Endodermal cell (in vitro differentiated cells): Measurements from ENCODE around the gene CASZ1. TPM values are rescaled to one million over a fixed set of nuclear protein-coding genes. Genes with fewer than 3 reads are reported as not detected.

Experiments used
- DNase-seq: peaks from one replicate; pipeline ENCODE4 v3.0.0-alpha.2; 2017
- H3K27ac ChIP-seq: 2 replicates; pipeline ENCODE4 v1.5.1; 2013; ENCODE audit warnings: mild to moderate bottlenecking, low read depth, low read length, moderate library complexity
- H3K27me3 ChIP-seq: 2 replicates; pipeline ENCODE4 v1.6.1; 2013; ENCODE audit warnings: mild to moderate bottlenecking, low read length, moderate library complexity; ENCODE audit not compliant: insufficient read depth, control insufficient read depth, poor library complexity, severe bottlenecking
- H3K36me3 ChIP-seq: 2 replicates; pipeline ENCODE4 v1.7.0; 2013; ENCODE audit warnings: mild to moderate bottlenecking, low read length, moderate library complexity; ENCODE audit not compliant: control insufficient read depth, insufficient read depth
- H3K4me1 ChIP-seq: one replicate; pipeline ENCODE4 v1.7.0; 2013; ENCODE audit warnings: low read length; ENCODE audit not compliant: control insufficient read depth, insufficient read depth
- H3K4me3 ChIP-seq: 2 replicates; pipeline ENCODE4 v1.5.1; 2013; ENCODE audit warnings: mild to moderate bottlenecking, low read length, moderate library complexity
- H3K9ac ChIP-seq: 2 replicates; pipeline ENCODE4 v1.6.1; 2013; ENCODE audit warnings: mild to moderate bottlenecking, low read length, moderate library complexity; ENCODE audit not compliant: poor library complexity, severe bottlenecking; ENCODE audit errors: extremely low read depth
- H3K9me3 ChIP-seq: 2 replicates; pipeline ENCODE4 v1.6.1; 2013; ENCODE audit warnings: mild to moderate bottlenecking, low read length, moderate library complexity; ENCODE audit not compliant: control insufficient read depth
- H3K27ac Mint-ChIP-seq: 2 replicates; pipeline ENCODE4 v1.8.0; 2020; ENCODE audit warnings: mixed read lengths
- H3K27me3 Mint-ChIP-seq: 2 replicates; pipeline ENCODE4 v1.8.0; 2021; ENCODE audit warnings: mild to moderate bottlenecking, mixed read lengths; ENCODE audit not compliant: insufficient read depth
- H3K36me3 Mint-ChIP-seq: 2 replicates; pipeline ENCODE4 v1.8.0; 2020; ENCODE audit warnings: low read depth, mixed read lengths
- H3K4me1 Mint-ChIP-seq: 2 replicates; pipeline ENCODE4 v1.8.0; 2020; ENCODE audit warnings: mixed read lengths
- H3K4me3 Mint-ChIP-seq: 2 replicates; pipeline ENCODE4 v1.8.0; 2020; ENCODE audit warnings: mild to moderate bottlenecking, moderate library complexity, mixed read lengths
- H3K9me3 Mint-ChIP-seq: 2 replicates; pipeline ENCODE4 v1.8.0; 2020; ENCODE audit warnings: mild to moderate bottlenecking, mixed read lengths
- CTCF ChIP-seq: fragments of 200-600 bp; sonication (generic); conservative IDR thresholded peaks from 2 replicates; pipeline ENCODE4 v1.5.0; 2021; ENCODE audit warnings: antibody characterized with exemption, mild to moderate bottlenecking
- WGBS, 2 experiments: methylation state at CpG; one replicate each; pipeline versions ENCODE4 v1.1.5 to v1.1.7; 2013; ENCODE audit warnings: missing lambda C conversion rate in 2 of 2, mixed read lengths in 1 of 2; ENCODE audit not compliant: insufficient coverage in 1 of 2, insufficient read length in 1 of 2; 5-methylcytosine and 5-hydroxymethylcytosine counted together
- total RNA-seq, 2 donors: library from RNA; stranded (reverse); fragmentation: NEBNext Ultra II Directional in 1 of 2; extraction: Animal tissue kit (Norgen Biotek cat#: 25700) in 1 of 2; gene quantifications; 2 replicates in 1 of 2; 3 replicates in 1 of 2; pipeline ENCODE4 v1.2.1, GENCODE V29; 2021

The CASZ1 gene
- total RNA-seq, 2 donors from 2014 or later = 3.5 to 5.9 TPM

DNA sequence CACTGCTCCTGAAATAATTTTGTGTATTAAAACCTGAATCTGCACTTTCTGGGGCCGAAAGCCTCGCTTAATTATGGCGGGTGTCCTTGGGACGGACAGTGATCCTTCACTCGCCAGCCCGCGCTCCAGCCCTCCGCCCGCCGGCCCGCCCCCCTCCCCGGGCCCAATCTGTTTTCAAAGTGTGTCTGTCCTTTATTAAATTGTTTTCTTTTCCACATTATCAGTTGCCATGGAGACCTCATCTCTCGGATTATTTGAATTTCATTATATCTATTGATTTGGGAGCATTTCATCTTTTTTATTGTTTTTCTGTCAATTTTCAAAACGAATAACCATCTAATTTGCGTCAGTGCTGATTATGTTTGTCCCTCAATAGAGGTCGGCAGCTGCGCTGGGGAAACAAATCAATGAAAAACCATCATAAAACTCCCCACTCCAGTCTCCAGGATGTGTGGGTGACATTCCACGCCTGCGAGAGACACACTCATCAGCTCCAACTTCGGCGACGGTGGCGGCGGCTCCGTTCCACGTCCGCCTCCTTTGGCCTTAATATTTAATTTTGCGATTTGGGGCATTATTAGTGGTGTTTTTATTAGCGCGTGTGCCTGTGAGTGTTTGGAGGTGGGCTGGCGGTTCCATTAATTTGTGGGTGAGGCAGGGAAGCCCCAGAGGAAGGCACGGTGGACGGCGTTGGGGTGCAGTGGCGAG is 123.9 kb downstream of the CASZ1 start:
- H3K9me3 ChIP-seq = no peaks in the 10 kb centered on the region
- Mint-ChIP-seq H3K36me3 (no peaks in the 10 kb centered on the region), H3K27me3 (no peaks in the 10 kb centered on the region), H3K4me3 (no peak overlapping the region), H3K4me1 (peaks cover 8% of the 10 kb centered on the region), H3K9me3 (no peaks in the 10 kb centered on the region), H3K27ac (no peak overlapping the region)
- H3K27me3 ChIP-seq = no peaks in the 10 kb centered on the region
- no peak for DNase-seq
- H3K4me1 ChIP-seq = peaks cover 5% of the 10 kb centered on the region
- no peak overlapping the region for H3K9ac ChIP-seq
- H3K27ac ChIP-seq = peak overlapping the region; percentile 66
- H3K36me3 ChIP-seq = no peaks in the 10 kb centered on the region
- TF ChIP-seq CTCF = no peak
- H3K4me3 ChIP-seq = no peak overlapping the region
- WGBS, 2 experiments = 94 to 95% methylated on average over 12 to 35 of the region's 35 CpGs

DNA sequence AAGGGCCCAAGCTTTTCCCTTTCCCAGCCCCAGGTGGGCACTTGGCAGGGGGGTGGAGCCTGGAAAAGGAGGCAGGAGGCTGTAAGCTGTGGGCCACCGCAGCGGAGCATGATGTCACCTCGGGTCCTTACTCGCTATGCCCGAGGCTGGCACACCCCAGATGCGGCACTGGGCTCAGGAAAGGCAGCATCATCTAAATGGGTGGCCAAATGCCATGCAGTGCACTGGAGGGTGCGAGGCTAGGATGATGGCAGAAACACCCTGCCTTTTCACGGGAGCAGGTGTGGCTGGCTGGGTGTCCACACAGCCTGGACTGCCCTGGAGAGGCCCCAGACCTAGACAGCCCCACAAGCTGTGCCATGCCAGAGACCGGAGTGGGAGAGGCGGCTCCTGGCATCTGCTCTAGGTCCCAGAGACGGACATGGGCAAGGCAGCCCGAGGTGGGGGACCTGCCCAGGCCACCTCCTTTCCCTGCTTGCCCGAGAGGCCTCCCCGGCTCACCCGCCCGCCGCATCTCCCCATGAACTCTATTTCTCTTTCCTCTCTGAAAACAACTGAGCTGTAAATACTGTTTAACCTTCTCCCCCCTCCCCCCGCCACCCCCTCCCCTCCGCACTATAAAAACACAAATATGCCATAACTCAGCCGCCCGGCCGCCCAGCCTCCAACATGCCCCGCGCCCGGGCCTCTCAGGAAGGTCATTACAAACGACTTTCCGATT is 124.7 kb downstream of the CASZ1 start:
- Histone ChIP-seq H3K4me3 (no peak overlapping the region), H3K27me3 (no peaks in the 10 kb centered on the region), H3K36me3 (no peaks in the 10 kb centered on the region), H3K27ac (peak overlapping the region; percentile 41), H3K9me3 (no peaks in the 10 kb centered on the region), H3K9ac (no peak overlapping the region), H3K4me1 (no peaks in the 10 kb centered on the region)
- no peak overlapping the region for H3K4me3 Mint-ChIP-seq
- no peaks in the 10 kb centered on the region for H3K9me3 Mint-ChIP-seq
- H3K36me3 Mint-ChIP-seq = no peaks in the 10 kb centered on the region
- peaks cover under 1% of the 10 kb centered on the region for H3K4me1 Mint-ChIP-seq
- WGBS, 2 experiments = 92% methylated on average over 17 to 25 of the region's 27 CpGs
- DNase-seq = no peak
- no peak for TF ChIP-seq CTCF
- H3K27me3 Mint-ChIP-seq = no peaks in the 10 kb centered on the region
- no peak overlapping the region for H3K27ac Mint-ChIP-seq

GRCh38 chr1:10671090-10671489 is 125.4 kb downstream of the CASZ1 start:
- H3K27me3 Mint-ChIP-seq = no peaks in the 10 kb centered on the region
- Histone ChIP-seq H3K4me3 (no peak overlapping the region), H3K27ac (peak overlapping the region; percentile 41), H3K9me3 (no peaks in the 10 kb centered on the region), H3K4me1 (no peaks in the 10 kb centered on the region), H3K27me3 (no peaks in the 10 kb centered on the region), H3K36me3 (no peaks in the 10 kb centered on the region), H3K9ac (no peak overlapping the region)
- WGBS, 2 experiments = 93 to 95% methylated on average over 17 to 18 of the region's 18 CpGs
- H3K36me3 Mint-ChIP-seq = no peaks in the 10 kb centered on the region
- no peaks in the 10 kb centered on the region for H3K4me1 Mint-ChIP-seq
- no peak for DNase-seq
- no peak overlapping the region for H3K4me3 Mint-ChIP-seq
- no peaks in the 10 kb centered on the region for H3K9me3 Mint-ChIP-seq
- no peak overlapping the region for H3K27ac Mint-ChIP-seq
- no peak for TF ChIP-seq CTCF
